Epithelial cell of proximal tubule (primary cell): ENCODE measurements around the gene IST1. TPM values are rescaled to one million over a fixed set of nuclear protein-coding genes. Genes with fewer than 3 reads are reported as not detected.
A peak's percentile ranks its signal among the peaks of the same experiment; 100 is the strongest.

Experiments used
- DNase-seq: peaks from one replicate; pipeline ENCODE4 v3.0.0-alpha.2; 2011; ENCODE audit warnings: low read depth
- H3K4me3 ChIP-seq: 2 replicates; pipeline ENCODE4 v1.5.1; 2011; ENCODE audit warnings: low read depth, mild to moderate bottlenecking, low read length
- CTCF ChIP-seq: conservative IDR thresholded peaks from 2 replicates; pipeline ENCODE4 v1.5.1; 2012; ENCODE audit warnings: low read depth, mild to moderate bottlenecking, low read length
- total RNA-seq: library from RNA; depleted of rRNA; stranded (reverse); fragments of >200 nt; gene quantifications from 2 replicates; pipeline ENCODE4 v1.2.3, GENCODE V29; 2015

Gene IST1
- total RNA-seq, 1 donor from 2014 or later: 211 TPM

- peak; percentile 59 for DNase-seq
- H3K4me3 ChIP-seq: no peak overlapping the region
- TF ChIP-seq CTCF: no peak
These were observed 32.1 kb downstream of the IST1 start for GRCh38 chr16:71927383-71927782.

DNA sequence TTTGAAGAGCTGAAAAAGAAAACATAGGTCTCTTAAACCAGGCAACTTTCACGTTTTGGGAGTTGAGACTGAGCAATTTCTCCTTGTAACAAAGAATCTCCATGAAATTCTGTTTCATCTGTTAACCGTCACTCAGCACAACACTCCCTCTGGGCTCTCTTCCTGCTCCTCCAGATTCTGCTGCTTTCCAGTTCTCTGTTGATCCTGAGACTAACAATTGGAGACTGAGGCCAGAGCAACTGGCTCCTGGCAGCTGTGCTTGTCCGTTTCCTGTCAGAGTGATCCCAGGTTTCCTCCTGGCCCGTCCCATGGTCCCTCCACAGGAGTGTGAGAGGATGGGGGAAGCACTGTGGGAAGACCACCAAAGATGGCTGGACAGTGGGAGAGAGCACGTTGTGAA is 32.5 kb downstream of the IST1 start:
- DNase-seq: no peak
- no peak for TF ChIP-seq CTCF
- no peak overlapping the region for H3K4me3 ChIP-seq

DNA sequence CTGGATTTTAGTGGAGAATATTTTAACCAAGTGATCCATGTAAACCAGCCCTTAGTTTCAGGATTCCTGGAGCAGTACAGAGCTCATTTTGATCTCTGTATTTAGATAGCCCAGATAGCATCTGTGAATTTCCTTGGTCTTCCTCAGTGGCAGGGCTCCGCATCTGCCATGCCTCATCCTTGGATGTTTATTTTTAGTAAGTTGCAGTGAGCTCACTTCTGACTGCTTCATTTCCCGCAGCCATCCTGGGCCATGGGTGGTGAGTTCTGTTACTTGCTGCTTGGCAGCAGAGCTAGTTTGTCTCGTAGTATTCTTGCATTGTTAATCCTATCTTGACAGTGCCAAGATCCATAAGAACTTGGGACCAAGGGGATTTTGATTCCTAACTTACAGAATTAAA is 33.7 kb downstream of the IST1 start:
- no peak for DNase-seq
- no peak for TF ChIP-seq CTCF

GRCh38 chr16:71930013-71930563 is 34.8 kb downstream of the IST1 start:
- TF ChIP-seq CTCF: no peak
- DNase-seq: no peak
- H3K4me3 ChIP-seq: no peak overlapping the region

More for the DNA sequence above, 33.7 kb downstream of the IST1 start:
- no peak overlapping the region for H3K4me3 ChIP-seq

DNA sequence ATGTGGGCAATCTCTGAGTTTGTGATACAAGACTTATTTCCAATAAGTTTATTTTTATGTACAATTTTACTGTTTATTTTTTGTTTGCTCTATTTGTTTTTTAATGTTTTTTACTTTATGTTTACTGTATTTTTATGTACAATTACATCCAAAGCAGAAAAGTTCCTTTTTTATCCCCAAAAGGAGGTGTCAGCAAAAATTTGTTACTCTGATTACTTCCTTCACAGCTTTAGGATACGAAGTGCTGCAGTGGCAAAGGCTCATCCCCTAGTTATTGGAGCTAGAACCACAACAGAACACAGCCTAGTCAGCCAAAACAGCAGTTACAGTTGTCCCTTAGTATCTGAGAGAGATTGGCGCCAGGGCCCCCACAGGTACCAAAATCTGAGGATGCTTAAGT is 35.7 kb downstream of the IST1 start:
- no peak for DNase-seq

GRCh38 chr16:71931599-71931998 is 36.3 kb downstream of the IST1 start:
- no peak for DNase-seq
- no peak for TF ChIP-seq CTCF

More for the DNA sequence above, 35.7 kb downstream of the IST1 start:
- H3K4me3 ChIP-seq: no peak overlapping the region
- TF ChIP-seq CTCF: no peak

DNA sequence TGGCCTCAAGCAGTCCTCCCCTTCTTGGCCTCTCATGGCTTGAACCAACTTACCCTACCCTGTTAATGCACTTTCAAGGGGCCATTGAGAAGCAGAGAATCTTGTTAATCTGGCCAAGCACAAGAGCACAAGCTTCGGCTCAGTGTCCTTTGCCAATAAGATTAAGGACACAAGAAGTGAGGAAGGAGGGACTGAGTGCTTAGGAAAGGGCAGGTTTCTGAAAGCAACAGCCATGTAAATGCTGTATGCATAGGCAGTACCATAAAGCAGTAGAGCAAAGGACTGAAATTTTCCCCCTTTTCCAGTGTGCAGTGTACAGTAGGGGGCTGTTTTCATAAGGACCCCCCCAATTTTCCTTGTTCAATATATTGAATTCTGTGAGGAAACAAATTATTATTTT is 37.7 kb downstream of the IST1 start:
- DNase-seq: no peak
- TF ChIP-seq CTCF: no peak
- H3K4me3 ChIP-seq: no peak overlapping the region

More at GRCh38 chr16:71931599-71931998, 36.3 kb downstream of the IST1 start:
- no peak overlapping the region for H3K4me3 ChIP-seq
